ENCODE results near the gene ATL1. TPM values are rescaled to one million over a fixed set of nuclear protein-coding genes. Genes with fewer than 3 reads are reported as not detected.

ATL1 gene
- total and polyA plus RNA-seq, 2 of the 13 experiments (the other 11 are each of a cell fraction or from before 2014, with no cell fraction given), result 0.60 to 0.65 TPM

- TF ChIP-seq TFAP4 (IDR thresholded peaks at IDR 0.05; ENCODE audit: borderline replicate concordance, low read depth) (no peak), CTCF (CRISPR knock-in tag; IDR thresholded peaks at IDR 0.05) (peak; percentile 78), NFATC3 (CRISPR knock-in tag; IDR thresholded peaks at IDR 0.05) (no peak), ZNF512 (CRISPR knock-in tag; IDR thresholded peaks at IDR 0.05) (no peak), PRDM4 (CRISPR knock-in tag; IDR thresholded peaks at IDR 0.05; ENCODE audit: borderline replicate concordance) (no peak), PBX2 (CRISPR knock-in tag; IDR thresholded peaks at IDR 0.05) (peak; percentile 85), ZMYM3 (CRISPR knock-in tag; IDR thresholded peaks at IDR 0.05) (no peak), MAF1 (CRISPR knock-in tag; IDR thresholded peaks at IDR 0.05; ENCODE audit: borderline replicate concordance) (no peak), FOXP4 (CRISPR knock-in tag; IDR thresholded peaks at IDR 0.05) (no peak), STAG1 (CRISPR knock-in tag; IDR thresholded peaks at IDR 0.05) (peak; percentile 52)
These were observed 17.0 kb upstream of the ATL1 start (continued) for GRCh38 chr14:50542941-50543418.

Data from HepG2 (cell line).